GM23338 (cell line): ENCODE results near the gene TENT4B. TPM values are rescaled to one million over a fixed set of nuclear protein-coding genes. Genes with fewer than 3 reads are reported as not detected.

Experiments used
- ATAC-seq: fragments of 200-7000 bp; cut with Tn5 transposase; 3 replicates; pipeline ENCODE4 v1.9.1; 2020
- DNase-seq: peaks from one replicate; pipeline ENCODE4 v3.0.0-alpha.2; 2015; ENCODE audit warnings: low spot score
- H2AFZ ChIP-seq: fragments of 200-600 bp; sonication (generic); 2 replicates; pipeline ENCODE4 v1.8.0; 2016; ENCODE audit warnings: antibody characterized with exemption, mild to moderate bottlenecking, moderate library complexity
- H3F3A ChIP-seq: fragments of 200-600 bp; sonication (generic); replicated peaks from 2 replicates; pipeline ENCODE4 v1.8.0; 2017; ENCODE audit warnings: antibody characterized with exemption, mixed run types, low read depth
- H3K27ac ChIP-seq: fragments of 200-600 bp; sonication (generic); 2 replicates; pipeline ENCODE4 v1.6.1; 2016; ENCODE audit warnings: low read depth
- H3K27me3 ChIP-seq: fragments of 200-600 bp; sonication (generic); 2 replicates; pipeline ENCODE4 v1.8.0; 2016; ENCODE audit warnings: mild to moderate bottlenecking, mixed run types, moderate library complexity; ENCODE audit not compliant: insufficient read depth
- H3K36me3 ChIP-seq: fragments of 200-600 bp; sonication (generic); 2 replicates; pipeline ENCODE4 v1.8.0; 2016; ENCODE audit warnings: mild to moderate bottlenecking; ENCODE audit not compliant: insufficient read depth
- H3K4me1 ChIP-seq: fragments of 200-600 bp; sonication (generic); 2 replicates; pipeline ENCODE4 v1.8.0; 2016; ENCODE audit warnings: mild to moderate bottlenecking, moderate library complexity; ENCODE audit not compliant: insufficient read depth
- H3K4me2 ChIP-seq: fragments of 200-600 bp; sonication (generic); 2 replicates; pipeline ENCODE4 v1.7.1; 2017; ENCODE audit warnings: mixed run types
- H3K4me3 ChIP-seq: fragments of 200-600 bp; sonication (generic); 2 replicates; pipeline ENCODE4 v1.6.1; 2016; ENCODE audit warnings: mixed run types
- H3K79me2 ChIP-seq: fragments of 200-600 bp; sonication (generic); replicated peaks from 2 replicates; pipeline ENCODE4 v1.8.0; 2017; ENCODE audit warnings: mild to moderate bottlenecking; ENCODE audit not compliant: insufficient read depth
- H3K9me2 ChIP-seq: fragments of 200-600 bp; sonication (generic); 2 replicates; pipeline ENCODE4 v1.8.0; 2017; ENCODE audit not compliant: insufficient read depth
- H4K20me1 ChIP-seq: fragments of 200-600 bp; sonication (generic); replicated peaks from 2 replicates; pipeline ENCODE4 v1.8.0; 2017; ENCODE audit warnings: mild to moderate bottlenecking; ENCODE audit not compliant: insufficient read depth
- H3K27ac Mint-ChIP-seq: 2 replicates; pipeline ENCODE4 v1.8.0; 2020; ENCODE audit warnings: inconsistent platforms, mild to moderate bottlenecking, moderate library complexity, mixed read lengths
- H3K27me3 Mint-ChIP-seq: 3 replicates; pipeline ENCODE4 v1.8.0; 2022; ENCODE audit warnings: low read depth, mild to moderate bottlenecking, moderate library complexity, mixed read lengths, inconsistent platforms; ENCODE audit not compliant: insufficient read depth, poor library complexity
- H3K36me3 Mint-ChIP-seq: 3 replicates; pipeline ENCODE4 v1.8.0; 2021; ENCODE audit warnings: low read depth, mild to moderate bottlenecking, inconsistent platforms, moderate library complexity, mixed read lengths
- H3K4me1 Mint-ChIP-seq: 3 replicates; pipeline ENCODE4 v1.8.0; 2020; ENCODE audit warnings: mild to moderate bottlenecking, inconsistent platforms, mixed read lengths
- H3K4me3 Mint-ChIP-seq: 3 replicates; pipeline ENCODE4 v1.8.0; 2021; ENCODE audit warnings: moderate library complexity, mild to moderate bottlenecking, inconsistent platforms, mixed read lengths
- H3K9me3 Mint-ChIP-seq: 3 replicates; pipeline ENCODE4 v1.8.0; 2020; ENCODE audit warnings: moderate library complexity, mild to moderate bottlenecking, inconsistent platforms, mixed read lengths
- CREB1 ChIP-seq: fragments of 250-450 bp; sonication (Bioruptor Pico); IDR thresholded peaks from 2 replicates; pipeline ENCODE4 v1.5.0; 2020; ENCODE audit warnings: low read depth, mild to moderate bottlenecking, moderate library complexity
- EZH2phosphoT487 ChIP-seq: fragments of 200-600 bp; sonication (generic); IDR thresholded peaks from one replicate; pipeline ENCODE4 v1.8.1; 2018; ENCODE audit warnings: antibody characterized with exemption; ENCODE audit not compliant: unreplicated experiment
- JUNB ChIP-seq: IDR thresholded peaks from one replicate; pipeline ENCODE4 v1.6.1; 2016; ENCODE audit warnings: antibody characterized with exemption; ENCODE audit not compliant: unreplicated experiment
- NANOG ChIP-seq: IDR thresholded peaks from 2 replicates; pipeline ENCODE4 v1.6.1; 2016; ENCODE audit warnings: antibody characterized with exemption, borderline replicate concordance
- POLR2AphosphoS5 ChIP-seq: IDR thresholded peaks from 2 replicates; pipeline ENCODE4 v1.6.1; 2016; ENCODE audit warnings: antibody characterized with exemption, low read depth
- STAT1 ChIP-seq: IDR thresholded peaks from one replicate; pipeline ENCODE4 v1.6.1; 2016; ENCODE audit warnings: antibody characterized with exemption; ENCODE audit not compliant: unreplicated experiment
- ZNF331 ChIP-seq: fragments of 250-450 bp; sonication (Bioruptor Pico); IDR thresholded peaks from 2 replicates; pipeline ENCODE4 v1.5.0; 2020; ENCODE audit warnings: low read depth, mild to moderate bottlenecking, moderate library complexity
- polyA plus RNA-seq: library from polyadenylated mRNA; unstranded; fragments of >200 nt; fragmentation: Nextera tagmentation; extraction: Ambion mirVana; gene quantifications from 2 replicates; pipeline ENCODE4 v1.2.1, GENCODE V29; 2016
- total RNA-seq: library from RNA; depleted of rRNA; stranded (reverse); fragments of >200 nt; shearing (Covaris generic); gene quantifications from 2 replicates; pipeline ENCODE4 v1.2.3, GENCODE V29; 2014
- TF ChIP-seq, protein P1 (sequence below): fragments of 250-450 bp; sonication (Bioruptor Pico); IDR thresholded peaks from 2 replicates; pipeline ENCODE4 v1.5.0; 2020; ENCODE audit warnings: mild to moderate bottlenecking, moderate library complexity
- TF ChIP-seq, protein P2 (sequence below): IDR thresholded peaks from 2 replicates; pipeline ENCODE4 v1.6.1; 2016; ENCODE audit warnings: antibody characterized with exemption

The TENT4B gene
- total and polyA plus RNA-seq, 2 experiments from 2014 or later: 17.6 to 21.3 TPM

GRCh38 chr16:50190292-50190691, 37.2 kb downstream of the TENT4B start (continued):
- TF ChIP-seq, protein P1, sequence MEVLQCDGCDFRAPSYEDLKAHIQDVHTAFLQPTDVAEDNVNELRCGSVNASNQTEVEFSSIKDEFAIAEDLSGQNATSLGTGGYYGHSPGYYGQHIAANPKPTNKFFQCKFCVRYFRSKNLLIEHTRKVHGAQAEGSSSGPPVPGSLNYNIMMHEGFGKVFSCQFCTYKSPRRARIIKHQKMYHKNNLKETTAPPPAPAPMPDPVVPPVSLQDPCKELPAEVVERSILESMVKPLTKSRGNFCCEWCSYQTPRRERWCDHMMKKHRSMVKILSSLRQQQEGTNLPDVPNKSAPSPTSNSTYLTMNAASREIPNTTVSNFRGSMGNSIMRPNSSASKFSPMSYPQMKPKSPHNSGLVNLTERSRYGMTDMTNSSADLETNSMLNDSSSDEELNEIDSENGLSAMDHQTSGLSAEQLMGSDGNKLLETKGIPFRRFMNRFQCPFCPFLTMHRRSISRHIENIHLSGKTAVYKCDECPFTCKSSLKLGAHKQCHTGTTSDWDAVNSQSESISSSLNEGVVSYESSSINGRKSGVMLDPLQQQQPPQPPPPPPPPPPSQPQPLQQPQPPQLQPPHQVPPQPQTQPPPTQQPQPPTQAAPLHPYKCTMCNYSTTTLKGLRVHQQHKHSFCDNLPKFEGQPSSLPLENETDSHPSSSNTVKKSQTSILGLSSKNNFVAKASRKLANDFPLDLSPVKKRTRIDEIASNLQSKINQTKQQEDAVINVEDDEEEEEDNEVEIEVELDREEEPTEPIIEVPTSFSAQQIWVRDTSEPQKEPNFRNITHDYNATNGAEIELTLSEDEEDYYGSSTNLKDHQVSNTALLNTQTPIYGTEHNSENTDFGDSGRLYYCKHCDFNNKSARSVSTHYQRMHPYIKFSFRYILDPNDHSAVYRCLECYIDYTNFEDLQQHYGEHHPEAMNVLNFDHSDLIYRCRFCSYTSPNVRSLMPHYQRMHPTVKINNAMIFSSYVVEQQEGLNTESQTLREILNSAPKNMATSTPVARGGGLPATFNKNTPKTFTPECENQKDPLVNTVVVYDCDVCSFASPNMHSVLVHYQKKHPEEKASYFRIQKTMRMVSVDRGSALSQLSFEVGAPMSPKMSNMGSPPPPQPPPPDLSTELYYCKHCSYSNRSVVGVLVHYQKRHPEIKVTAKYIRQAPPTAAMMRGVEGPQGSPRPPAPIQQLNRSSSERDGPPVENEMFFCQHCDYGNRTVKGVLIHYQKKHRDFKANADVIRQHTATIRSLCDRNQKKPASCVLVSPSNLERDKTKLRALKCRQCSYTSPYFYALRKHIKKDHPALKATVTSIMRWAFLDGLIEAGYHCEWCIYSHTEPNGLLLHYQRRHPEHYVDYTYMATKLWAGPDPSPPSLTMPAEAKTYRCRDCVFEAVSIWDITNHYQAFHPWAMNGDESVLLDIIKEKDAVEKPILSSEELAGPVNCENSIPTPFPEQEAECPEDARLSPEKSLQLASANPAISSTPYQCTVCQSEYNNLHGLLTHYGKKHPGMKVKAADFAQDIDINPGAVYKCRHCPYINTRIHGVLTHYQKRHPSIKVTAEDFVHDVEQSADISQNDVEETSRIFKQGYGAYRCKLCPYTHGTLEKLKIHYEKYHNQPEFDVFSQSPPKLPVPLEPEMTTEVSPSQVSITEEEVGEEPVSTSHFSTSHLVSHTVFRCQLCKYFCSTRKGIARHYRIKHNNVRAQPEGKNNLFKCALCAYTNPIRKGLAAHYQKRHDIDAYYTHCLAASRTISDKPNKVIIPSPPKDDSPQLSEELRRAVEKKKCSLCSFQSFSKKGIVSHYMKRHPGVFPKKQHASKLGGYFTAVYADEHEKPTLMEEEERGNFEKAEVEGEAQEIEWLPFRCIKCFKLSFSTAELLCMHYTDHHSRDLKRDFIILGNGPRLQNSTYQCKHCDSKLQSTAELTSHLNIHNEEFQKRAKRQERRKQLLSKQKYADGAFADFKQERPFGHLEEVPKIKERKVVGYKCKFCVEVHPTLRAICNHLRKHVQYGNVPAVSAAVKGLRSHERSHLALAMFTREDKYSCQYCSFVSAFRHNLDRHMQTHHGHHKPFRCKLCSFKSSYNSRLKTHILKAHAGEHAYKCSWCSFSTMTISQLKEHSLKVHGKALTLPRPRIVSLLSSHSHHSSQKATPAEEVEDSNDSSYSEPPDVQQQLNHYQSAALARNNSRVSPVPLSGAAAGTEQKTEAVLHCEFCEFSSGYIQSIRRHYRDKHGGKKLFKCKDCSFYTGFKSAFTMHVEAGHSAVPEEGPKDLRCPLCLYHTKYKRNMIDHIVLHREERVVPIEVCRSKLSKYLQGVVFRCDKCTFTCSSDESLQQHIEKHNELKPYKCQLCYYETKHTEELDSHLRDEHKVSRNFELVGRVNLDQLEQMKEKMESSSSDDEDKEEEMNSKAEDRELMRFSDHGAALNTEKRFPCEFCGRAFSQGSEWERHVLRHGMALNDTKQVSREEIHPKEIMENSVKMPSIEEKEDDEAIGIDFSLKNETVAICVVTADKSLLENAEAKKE: no peak
- TF ChIP-seq STAT1: no peak
- TF ChIP-seq JUNB: no peak
- TF ChIP-seq CREB1: no peak
- no peak for TF ChIP-seq POLR2AphosphoS5
- TF ChIP-seq ZNF331: no peak
- TF ChIP-seq EZH2phosphoT487: no peak
- TF ChIP-seq, protein P2, sequence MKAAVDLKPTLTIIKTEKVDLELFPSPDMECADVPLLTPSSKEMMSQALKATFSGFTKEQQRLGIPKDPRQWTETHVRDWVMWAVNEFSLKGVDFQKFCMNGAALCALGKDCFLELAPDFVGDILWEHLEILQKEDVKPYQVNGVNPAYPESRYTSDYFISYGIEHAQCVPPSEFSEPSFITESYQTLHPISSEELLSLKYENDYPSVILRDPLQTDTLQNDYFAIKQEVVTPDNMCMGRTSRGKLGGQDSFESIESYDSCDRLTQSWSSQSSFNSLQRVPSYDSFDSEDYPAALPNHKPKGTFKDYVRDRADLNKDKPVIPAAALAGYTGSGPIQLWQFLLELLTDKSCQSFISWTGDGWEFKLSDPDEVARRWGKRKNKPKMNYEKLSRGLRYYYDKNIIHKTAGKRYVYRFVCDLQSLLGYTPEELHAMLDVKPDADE: no peak
- no peak for TF ChIP-seq NANOG

DNA sequence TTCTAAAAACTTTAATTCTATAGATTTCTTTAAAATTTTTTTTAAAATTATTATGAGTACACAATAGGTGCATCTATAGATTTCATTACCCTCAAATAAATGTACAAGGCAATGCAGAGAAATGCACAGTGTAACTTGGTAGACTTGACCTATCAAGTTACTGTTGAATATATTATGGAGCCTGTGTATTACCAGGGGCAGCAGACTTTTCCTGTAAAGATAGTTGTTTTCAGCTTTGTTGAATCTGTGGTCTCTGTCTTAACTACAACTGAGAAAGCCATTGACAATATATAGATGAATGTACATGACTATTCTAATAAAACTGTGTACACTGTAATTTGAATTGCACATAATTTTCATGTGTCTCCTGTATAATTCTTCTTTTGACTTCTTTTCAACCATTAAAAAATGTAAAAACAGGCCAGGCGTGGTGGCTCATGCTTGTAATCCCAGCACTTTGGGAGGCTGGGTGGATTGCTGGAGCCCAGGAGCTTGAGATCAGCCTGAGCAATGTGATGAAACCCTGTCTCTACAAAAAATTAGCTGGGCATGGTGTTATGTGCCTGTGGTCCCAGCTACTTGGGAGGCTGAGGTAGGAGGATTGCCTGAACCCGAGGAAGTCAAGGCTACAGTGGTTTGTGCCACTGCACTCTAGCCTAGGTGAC, 39.4 kb downstream of the TENT4B start:
- H3K9me2 ChIP-seq: no peaks in the 10 kb centered on the region
- H3K27me3 ChIP-seq: no peaks in the 10 kb centered on the region
- H3K4me1 ChIP-seq: no peaks in the 10 kb centered on the region; the same call in 1 of the 2 replicates
- no peaks in the 10 kb centered on the region for H3F3A ChIP-seq
- H3K4me2 ChIP-seq: no peak overlapping the region
- no peaks in the 10 kb centered on the region for H3K9me3 Mint-ChIP-seq
- no peak overlapping the region for H3K27ac Mint-ChIP-seq
- H3K4me3 ChIP-seq: no peak overlapping the region
- DNase-seq: no peak
- no peaks in the 10 kb centered on the region for H3K36me3 ChIP-seq
- H4K20me1 ChIP-seq: peaks cover 40% of the 10 kb centered on the region
- no peak overlapping the region for H2AFZ ChIP-seq
- no peak overlapping the region for H3K4me3 Mint-ChIP-seq
- peaks cover 2% of the 10 kb centered on the region; the same call in 1 of the 3 replicates for H3K36me3 Mint-ChIP-seq
- peaks cover 5% of the 10 kb centered on the region for H3K4me1 Mint-ChIP-seq
- H3K27ac ChIP-seq: no peak overlapping the region
- peaks cover 8% of the 10 kb centered on the region for H3K27me3 Mint-ChIP-seq
- ATAC-seq: no peak
- peaks cover 96% of the 10 kb centered on the region for H3K79me2 ChIP-seq
- TF ChIP-seq EZH2phosphoT487: no peak
- TF ChIP-seq CREB1: no peak
- no peak for TF ChIP-seq NANOG
- TF ChIP-seq, protein P1: no peak
